HEK293 (cell line): ENCODE measurements around the gene NIN.

Experiments used
- CTCF ChIA-PET: fragments of 350-600 bp; formaldehyde crosslinking; extraction: SDS; loops from one replicate; lab custom pipeline; 2021; ENCODE audit warnings: antibody characterized with exemption; lab: Yijun Ruan, JAX
- POLR2A ChIA-PET: fragments of 300-600 bp; formaldehyde crosslinking; extraction: SDS; loops from one replicate; lab custom pipeline; 2020; ENCODE audit warnings: antibody characterized with exemption, inconsistent platforms; lab: Yijun Ruan, JAX
- H3K27ac ChIP-seq: fragments of 200-500 bp; sonication (Bioruptor generic); 2 replicates; pipeline ENCODE4 v1.5.1; 2014; ENCODE audit warnings: low read depth, low read length, control low read depth, inconsistent platforms; ENCODE audit errors: extremely low read depth
- H3K36me3 ChIP-seq, 2 experiments: fragments of 200-500 bp in 1 of 2; sonication (Bioruptor generic) in 1 of 2; 1 replicate in 1 of 2; 2 replicates in 1 of 2; pipeline ENCODE4 v1.5.1; 2014 to 2017; ENCODE audit warnings: inconsistent platforms in 2 of 2, low read length in 2 of 2; ENCODE audit not compliant: control insufficient read depth in 2 of 2, insufficient read depth in 1 of 2
- H3K4me1 ChIP-seq: fragments of 200-500 bp; sonication (Bioruptor generic); 2 replicates; pipeline ENCODE4 v1.5.1; 2014; ENCODE audit warnings: mild to moderate bottlenecking, low read length, inconsistent platforms; ENCODE audit not compliant: control insufficient read depth, insufficient read depth
- H3K4me3 ChIP-seq: 2 replicates; pipeline ENCODE4 v1.5.1; 2011; ENCODE audit warnings: low read depth, mild to moderate bottlenecking, control low read depth, low read length, moderate library complexity
- H3K9me3 ChIP-seq: fragments of 200-500 bp; sonication (Bioruptor generic); 2 replicates; pipeline ENCODE4 v1.5.1; 2014; ENCODE audit warnings: low read depth, low read length, inconsistent platforms; ENCODE audit not compliant: control insufficient read depth, insufficient read depth
- HOXD13 ChIP-seq: sonication (generic); formaldehyde crosslinking; IDR thresholded peaks from 2 replicates; pipeline ENCODE4 v1.8.0; 2022; ENCODE audit warnings: missing genetic modification reagents, borderline replicate concordance
- MZF1 ChIP-seq: fragments of 450-650 bp; formaldehyde crosslinking; IDR thresholded peaks from 2 replicates; pipeline ENCODE4 v1.5.1; 2017; ENCODE audit warnings: missing biosample characterization, missing genetic modification characterization, borderline replicate concordance
- OVOL3 ChIP-seq: fragments of 450-650 bp; formaldehyde crosslinking; IDR thresholded peaks from 2 replicates; pipeline ENCODE4 v1.5.1; 2016; ENCODE audit warnings: missing biosample characterization, missing genetic modification characterization
- SP7 ChIP-seq: fragments of 450-650 bp; formaldehyde crosslinking; IDR thresholded peaks from 2 replicates; pipeline ENCODE4 v1.5.1; 2016; ENCODE audit warnings: missing biosample characterization, missing genetic modification characterization
- ZBTB26 ChIP-seq: fragments of 450-650 bp; formaldehyde crosslinking; optimal IDR thresholded peaks from 2 replicates; pipeline ENCODE3; 2016; ENCODE audit warnings: missing biosample characterization, mild to moderate bottlenecking, missing genetic modification characterization
- ZBTB6 ChIP-seq: fragments of 450-650 bp; formaldehyde crosslinking; IDR thresholded peaks from 2 replicates; pipeline ENCODE4 v1.5.1; 2017; ENCODE audit warnings: missing biosample characterization, missing genetic modification characterization
- ZFP37 ChIP-seq: fragments of 450-650 bp; formaldehyde crosslinking; IDR thresholded peaks from 2 replicates; pipeline ENCODE4 v1.5.1; 2016; ENCODE audit warnings: missing biosample characterization, missing genetic modification characterization
- ZNF132 ChIP-seq: fragments of 450-650 bp; formaldehyde crosslinking; IDR thresholded peaks from 2 replicates; pipeline ENCODE4 v1.5.1; 2017; ENCODE audit warnings: missing biosample characterization, missing genetic modification characterization, borderline replicate concordance
- ZNF174 ChIP-seq: fragments of 450-650 bp; formaldehyde crosslinking; IDR thresholded peaks from 2 replicates; pipeline ENCODE4 v1.5.0; 2017; ENCODE audit warnings: missing biosample characterization, mild to moderate bottlenecking, missing genetic modification characterization
- ZNF2 ChIP-seq: fragments of 450-650 bp; formaldehyde crosslinking; IDR thresholded peaks from 2 replicates; pipeline ENCODE4 v1.5.1; 2016; ENCODE audit warnings: missing biosample characterization, missing genetic modification characterization
- ZNF23 ChIP-seq: fragments of 450-650 bp; formaldehyde crosslinking; IDR thresholded peaks from 2 replicates; pipeline ENCODE4 v1.5.1; 2016; ENCODE audit warnings: missing biosample characterization, missing genetic modification characterization, borderline replicate concordance
- ZNF280D ChIP-seq: fragments of 450-650 bp; formaldehyde crosslinking; IDR thresholded peaks from 2 replicates; pipeline ENCODE4 v1.5.1; 2016; ENCODE audit warnings: missing biosample characterization, missing genetic modification characterization
- ZNF426 ChIP-seq: fragments of 450-650 bp; formaldehyde crosslinking; IDR thresholded peaks from 2 replicates; pipeline ENCODE4 v1.5.1; 2017; ENCODE audit warnings: missing biosample characterization, missing genetic modification characterization, mild to moderate bottlenecking, inconsistent platforms, moderate library complexity
- ZNF596 ChIP-seq: fragments of 450-650 bp; IDR thresholded peaks from 2 replicates; pipeline ENCODE4 v1.5.0; 2018; ENCODE audit warnings: missing biosample characterization, mild to moderate bottlenecking, missing genetic modification characterization, moderate library complexity
- ZNF701 ChIP-seq: fragments of 450-650 bp; formaldehyde crosslinking; IDR thresholded peaks from 2 replicates; pipeline ENCODE4 v1.5.1; 2016; ENCODE audit warnings: missing biosample characterization, missing genetic modification characterization
- ZNF777 ChIP-seq: fragments of 450-650 bp; formaldehyde crosslinking; IDR thresholded peaks from 2 replicates; pipeline ENCODE4 v1.5.1; 2017; ENCODE audit warnings: missing biosample characterization, missing genetic modification characterization, borderline replicate concordance
- ZSCAN23 ChIP-seq: fragments of 450-650 bp; formaldehyde crosslinking; IDR thresholded peaks from 2 replicates; pipeline ENCODE4 v1.5.1; 2016; ENCODE audit warnings: missing biosample characterization, missing genetic modification characterization
- ZSCAN5A ChIP-seq: fragments of 450-650 bp; formaldehyde crosslinking; IDR thresholded peaks from 2 replicates; pipeline ENCODE4 v1.5.1; 2016; ENCODE audit warnings: missing biosample characterization, missing genetic modification characterization
- ZXDB ChIP-seq: fragments of 450-650 bp; formaldehyde crosslinking; IDR thresholded peaks from 2 replicates; pipeline ENCODE4 v1.5.1; 2016; ENCODE audit warnings: missing biosample characterization, missing genetic modification characterization
- TF ChIP-seq, protein P1 (sequence below): fragments of 450-650 bp; formaldehyde crosslinking; IDR thresholded peaks from 2 replicates; pipeline ENCODE4 v1.5.1; 2016; ENCODE audit warnings: missing biosample characterization, missing genetic modification characterization
- TF ChIP-seq, protein P2 (sequence below): fragments of 450-650 bp; formaldehyde crosslinking; IDR thresholded peaks from 2 replicates; pipeline ENCODE4 v1.5.0; 2017; ENCODE audit warnings: missing biosample characterization, missing genetic modification characterization, borderline replicate concordance

NIN gene

GRCh38 chr14:50676814-50677516 is 154.0 kb downstream of the NIN start:
- H3K9me3 ChIP-seq = no peaks in the 10 kb centered on the region
- no peaks in the 10 kb centered on the region for H3K36me3 ChIP-seq
- ChIA-PET POLR2A (interaction anchor here (2.0 kb wide), 1 partner anchor 9 kb away, joined by 11 read pairs; the partner anchor contains the start of gene SAV1), CTCF (interaction anchor here (0.6 to 1.1 kb wide), 3 partner anchors 98 to 207 kb away, joined by 3 to 4 read pairs (median 3); no protein-coding TSS in a partner anchor)
- no peak overlapping the region for H3K4me3 ChIP-seq
- no peak overlapping the region for H3K27ac ChIP-seq
- H3K4me1 ChIP-seq = peaks cover 7% of the 10 kb centered on the region
- TF ChIP-seq ZFP37 (tag by site-specific recombination) (no peak), OVOL3 (no peak), ZNF23 (tag by site-specific recombination) (no peak), ZNF426 (no peak), ZBTB26 (tag by site-specific recombination) (no peak), ZXDB (tag by site-specific recombination) (no peak), ZNF2 (tag by site-specific recombination) (no peak), ZNF174 (tag by site-specific recombination) (no peak), ZNF701 (tag by site-specific recombination) (no peak), ZBTB6 (tag by site-specific recombination) (no peak), ZSCAN5A (no peak), ZNF280D (tag by site-specific recombination) (no peak)

GRCh38 chr14:50675597-50675996 is 155.4 kb downstream of the NIN start:
- H3K4me1 ChIP-seq = peaks cover 7% of the 10 kb centered on the region
- ChIA-PET POLR2A (interaction anchor here (1.1 kb wide), 1 partner anchor 17 kb away, joined by 3 read pairs; no protein-coding TSS in a partner anchor), CTCF (interaction anchor here (0.7 kb wide), 1 partner anchor 88 kb away, joined by 3 read pairs; no protein-coding TSS in a partner anchor)
- no peaks in the 10 kb centered on the region for H3K36me3 ChIP-seq
- H3K27ac ChIP-seq = no peak overlapping the region
- H3K4me3 ChIP-seq = no peak overlapping the region
- H3K9me3 ChIP-seq = no peaks in the 10 kb centered on the region
- TF ChIP-seq MZF1 (tag by site-specific recombination) (no peak), SP7 (tag by site-specific recombination) (no peak), ZNF777 (tag by site-specific recombination) (no peak), HOXD13 (no peak), ZNF132 (tag by site-specific recombination) (no peak), ZSCAN23 (tag by site-specific recombination) (no peak), ZNF23 (tag by site-specific recombination) (no peak), ZNF596 (tag by site-specific recombination) (no peak)
- TF ChIP-seq, protein P1, sequence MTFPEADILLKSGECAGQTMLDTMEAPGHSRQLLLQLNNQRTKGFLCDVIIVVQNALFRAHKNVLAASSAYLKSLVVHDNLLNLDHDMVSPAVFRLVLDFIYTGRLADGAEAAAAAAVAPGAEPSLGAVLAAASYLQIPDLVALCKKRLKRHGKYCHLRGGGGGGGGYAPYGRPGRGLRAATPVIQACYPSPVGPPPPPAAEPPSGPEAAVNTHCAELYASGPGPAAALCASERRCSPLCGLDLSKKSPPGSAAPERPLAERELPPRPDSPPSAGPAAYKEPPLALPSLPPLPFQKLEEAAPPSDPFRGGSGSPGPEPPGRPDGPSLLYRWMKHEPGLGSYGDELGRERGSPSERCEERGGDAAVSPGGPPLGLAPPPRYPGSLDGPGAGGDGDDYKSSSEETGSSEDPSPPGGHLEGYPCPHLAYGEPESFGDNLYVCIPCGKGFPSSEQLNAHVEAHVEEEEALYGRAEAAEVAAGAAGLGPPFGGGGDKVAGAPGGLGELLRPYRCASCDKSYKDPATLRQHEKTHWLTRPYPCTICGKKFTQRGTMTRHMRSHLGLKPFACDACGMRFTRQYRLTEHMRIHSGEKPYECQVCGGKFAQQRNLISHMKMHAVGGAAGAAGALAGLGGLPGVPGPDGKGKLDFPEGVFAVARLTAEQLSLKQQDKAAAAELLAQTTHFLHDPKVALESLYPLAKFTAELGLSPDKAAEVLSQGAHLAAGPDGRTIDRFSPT (tag by site-specific recombination) = no peak
- TF ChIP-seq, protein P2, sequence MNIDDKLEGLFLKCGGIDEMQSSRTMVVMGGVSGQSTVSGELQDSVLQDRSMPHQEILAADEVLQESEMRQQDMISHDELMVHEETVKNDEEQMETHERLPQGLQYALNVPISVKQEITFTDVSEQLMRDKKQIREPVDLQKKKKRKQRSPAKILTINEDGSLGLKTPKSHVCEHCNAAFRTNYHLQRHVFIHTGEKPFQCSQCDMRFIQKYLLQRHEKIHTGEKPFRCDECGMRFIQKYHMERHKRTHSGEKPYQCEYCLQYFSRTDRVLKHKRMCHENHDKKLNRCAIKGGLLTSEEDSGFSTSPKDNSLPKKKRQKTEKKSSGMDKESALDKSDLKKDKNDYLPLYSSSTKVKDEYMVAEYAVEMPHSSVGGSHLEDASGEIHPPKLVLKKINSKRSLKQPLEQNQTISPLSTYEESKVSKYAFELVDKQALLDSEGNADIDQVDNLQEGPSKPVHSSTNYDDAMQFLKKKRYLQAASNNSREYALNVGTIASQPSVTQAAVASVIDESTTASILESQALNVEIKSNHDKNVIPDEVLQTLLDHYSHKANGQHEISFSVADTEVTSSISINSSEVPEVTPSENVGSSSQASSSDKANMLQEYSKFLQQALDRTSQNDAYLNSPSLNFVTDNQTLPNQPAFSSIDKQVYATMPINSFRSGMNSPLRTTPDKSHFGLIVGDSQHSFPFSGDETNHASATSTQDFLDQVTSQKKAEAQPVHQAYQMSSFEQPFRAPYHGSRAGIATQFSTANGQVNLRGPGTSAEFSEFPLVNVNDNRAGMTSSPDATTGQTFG (tag by site-specific recombination) = no peak
